Esophagus muscularis mucosa (tissue), 4 donors: Measurements from ENCODE around the gene JUND. TPM values are rescaled to one million over a fixed set of nuclear protein-coding genes. Genes with fewer than 3 reads are reported as not detected.
A peak's percentile ranks its signal among the peaks of the same experiment; 100 is the strongest.

Experiments used
- DNase-seq: peaks from one replicate; pipeline ENCODE4 v3.0.0-alpha.2; 2017; ENCODE audit errors: extremely low spot score
- H3K27ac ChIP-seq, 4 donors: fragments of 200-600 bp; sonication (generic); replicated peaks in 1 of 4; 1 replicate in 3 of 4; 2 replicates in 1 of 4; pipeline ENCODE4 v1.5.1; 2016 to 2019; ENCODE audit warnings: mild to moderate bottlenecking in 1 of 4
- H3K27me3 ChIP-seq, 4 donors: fragments of 200-600 bp; sonication (generic); one replicate each; pipeline versions ENCODE4 v1.5.1 to v1.6.0; 2016 to 2019
- H3K36me3 ChIP-seq, 4 donors: fragments of 200-600 bp; sonication (generic); one replicate each; pipeline ENCODE4 v1.5.1; 2016 to 2019
- H3K4me1 ChIP-seq, 4 donors: fragments of 200-600 bp; sonication (generic); one replicate each; pipeline ENCODE4 v1.5.1; 2016 to 2019
- H3K4me3 ChIP-seq, 4 donors: fragments of 200-600 bp; sonication (generic); 1 replicate in 2 of 4; 2 replicates in 2 of 4; pipeline ENCODE4 v1.5.1; 2016 to 2019; ENCODE audit warnings: mild to moderate bottlenecking in 4 of 4, moderate library complexity in 1 of 4
- H3K9me3 ChIP-seq, 4 donors: fragments of 200-600 bp; sonication (generic); 1 replicate in 3 of 4; 2 replicates in 1 of 4; pipeline ENCODE4 v1.5.1; 2016 to 2019
- EP300 ChIP-seq: sonication (generic); formaldehyde crosslinking; IDR thresholded peaks from one replicate; pipeline ENCODE4 v1.6.1; 2017; ENCODE audit warnings: antibody characterized with exemption
- POLR2A ChIP-seq: fragments of 450-650 bp; IDR thresholded peaks from one replicate; pipeline ENCODE4 v1.6.1; 2017; ENCODE audit warnings: antibody characterized with exemption, moderate library complexity, mild to moderate bottlenecking, low read depth
- POLR2AphosphoS5 ChIP-seq, 2 donors: sonication (generic); formaldehyde crosslinking; IDR thresholded peaks; one replicate each; pipeline ENCODE4 v1.6.1; 2017; ENCODE audit warnings: antibody characterized with exemption in 2 of 2
- WGBS: methylation state at CpG from one replicate; pipeline ENCODE4 v1.1.5; 2018; 5-methylcytosine and 5-hydroxymethylcytosine counted together
- intact Hi-C: fragments of 100-400 bp; cut with DNase I; formaldehyde crosslinking; loops from one replicate; pipeline ENCODE4 v1.15.1; 2023
- total RNA-seq, 4 donors: library from RNA; depleted of rRNA; stranded (reverse); fragments of >200 nt; gene quantifications; one replicate each; pipeline versions ENCODE4 v1.1.0 to v1.2.1, GENCODE V29; 2016
- TF ChIP-seq, protein P1 (sequence below), 3 experiments: fragments of 200-600 bp in 2 of 3; fragments of 450-650 bp in 1 of 3; sonication (generic) in 2 of 3; IDR thresholded peaks; one replicate each; pipeline ENCODE4 v1.5.1; 2017 to 2019; ENCODE audit warnings: antibody characterized with exemption in 3 of 3, mild to moderate bottlenecking in 2 of 3, moderate library complexity in 1 of 3

Gene JUND
- total RNA-seq, 4 donors from 2014 or later, result 325 to 457 (median 403) TPM

DNA sequence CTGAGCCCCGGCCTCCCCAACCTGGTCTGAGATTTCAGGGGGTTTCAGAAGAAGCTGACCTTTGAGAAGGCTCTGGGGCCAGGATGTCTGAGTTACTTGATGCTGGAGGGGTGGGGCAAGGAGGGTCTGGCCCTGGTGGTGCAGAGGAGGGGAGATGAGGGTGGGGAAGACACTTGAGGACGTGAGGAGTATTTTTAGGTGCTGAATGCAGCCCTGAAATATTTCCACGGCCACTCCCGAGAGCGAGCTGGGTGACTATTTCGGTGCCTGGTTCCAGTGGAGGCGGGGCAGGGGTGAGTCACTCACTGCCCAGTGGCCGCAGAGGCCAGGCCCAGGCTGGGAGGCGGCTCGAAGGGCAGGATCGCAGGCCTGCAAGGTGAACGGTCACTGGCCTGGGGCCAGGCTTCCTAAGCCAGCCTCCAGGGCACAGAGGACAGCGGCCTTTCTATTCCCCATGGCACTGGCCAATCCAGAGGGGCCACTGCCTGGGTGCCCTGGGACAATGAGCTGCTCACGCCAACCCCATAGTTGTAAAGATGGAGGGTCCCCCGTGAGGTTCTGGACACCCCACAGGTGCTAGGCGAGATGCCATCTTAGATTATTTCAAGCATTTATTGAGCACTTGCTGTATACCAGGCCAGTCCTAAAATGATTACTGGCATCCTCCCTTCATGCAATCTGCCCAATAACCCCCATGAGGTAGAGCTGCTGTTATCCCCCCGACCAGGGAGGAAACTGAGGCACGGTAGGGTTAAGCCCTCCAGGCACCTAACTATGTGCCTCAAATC lies 19.7 kb upstream of the JUND start:
- WGBS, result 58% methylated on average over 8 of the region's 18 CpGs
- H3K9me3 ChIP-seq, result no peaks in the 10 kb centered on the region
- H3K4me1 ChIP-seq, result peaks cover 56 to 64% (median 58%) of the 10 kb centered on the region in 4 donors
- DNase-seq, result no peak
- peak overlapping the region; percentile 93 to 99 (median 98) for H3K27ac ChIP-seq
- H3K27me3 ChIP-seq, result no peaks in the 10 kb centered on the region
- TF ChIP-seq, protein P1, sequence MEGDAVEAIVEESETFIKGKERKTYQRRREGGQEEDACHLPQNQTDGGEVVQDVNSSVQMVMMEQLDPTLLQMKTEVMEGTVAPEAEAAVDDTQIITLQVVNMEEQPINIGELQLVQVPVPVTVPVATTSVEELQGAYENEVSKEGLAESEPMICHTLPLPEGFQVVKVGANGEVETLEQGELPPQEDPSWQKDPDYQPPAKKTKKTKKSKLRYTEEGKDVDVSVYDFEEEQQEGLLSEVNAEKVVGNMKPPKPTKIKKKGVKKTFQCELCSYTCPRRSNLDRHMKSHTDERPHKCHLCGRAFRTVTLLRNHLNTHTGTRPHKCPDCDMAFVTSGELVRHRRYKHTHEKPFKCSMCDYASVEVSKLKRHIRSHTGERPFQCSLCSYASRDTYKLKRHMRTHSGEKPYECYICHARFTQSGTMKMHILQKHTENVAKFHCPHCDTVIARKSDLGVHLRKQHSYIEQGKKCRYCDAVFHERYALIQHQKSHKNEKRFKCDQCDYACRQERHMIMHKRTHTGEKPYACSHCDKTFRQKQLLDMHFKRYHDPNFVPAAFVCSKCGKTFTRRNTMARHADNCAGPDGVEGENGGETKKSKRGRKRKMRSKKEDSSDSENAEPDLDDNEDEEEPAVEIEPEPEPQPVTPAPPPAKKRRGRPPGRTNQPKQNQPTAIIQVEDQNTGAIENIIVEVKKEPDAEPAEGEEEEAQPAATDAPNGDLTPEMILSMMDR (IDR thresholded peaks at IDR 0.05), result no peak
- TF ChIP-seq POLR2AphosphoS5 (IDR thresholded peaks at IDR 0.05), result peak; percentile 69 to 74
- intact Hi-C loops, result no loop called here
- no peaks in the 10 kb centered on the region for H3K36me3 ChIP-seq
- H3K4me3 ChIP-seq, result no peak overlapping the region

DNA sequence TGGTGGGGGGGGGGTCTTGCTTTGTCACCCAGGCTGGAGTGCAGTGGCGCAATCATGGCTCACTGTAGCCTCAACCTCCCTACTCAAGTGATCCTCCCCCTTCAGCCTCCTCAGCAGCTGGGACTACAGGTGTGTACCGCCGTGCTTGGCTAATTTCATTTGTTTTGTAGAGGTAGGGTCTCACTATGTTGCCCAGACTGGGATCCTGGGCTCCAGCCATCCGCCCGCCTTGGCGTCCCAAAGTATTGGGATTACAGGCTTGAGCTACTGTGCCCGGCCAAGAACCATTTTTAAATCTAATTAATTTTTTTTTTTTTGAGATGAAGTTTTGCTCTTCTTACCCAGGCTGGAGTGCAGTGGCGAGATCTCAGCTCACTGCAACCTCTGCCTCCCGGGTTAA lies 18.2 kb upstream of the JUND start:
- intact Hi-C loops, result no loop called here
- H3K36me3 ChIP-seq, result no peaks in the 10 kb centered on the region

DNA sequence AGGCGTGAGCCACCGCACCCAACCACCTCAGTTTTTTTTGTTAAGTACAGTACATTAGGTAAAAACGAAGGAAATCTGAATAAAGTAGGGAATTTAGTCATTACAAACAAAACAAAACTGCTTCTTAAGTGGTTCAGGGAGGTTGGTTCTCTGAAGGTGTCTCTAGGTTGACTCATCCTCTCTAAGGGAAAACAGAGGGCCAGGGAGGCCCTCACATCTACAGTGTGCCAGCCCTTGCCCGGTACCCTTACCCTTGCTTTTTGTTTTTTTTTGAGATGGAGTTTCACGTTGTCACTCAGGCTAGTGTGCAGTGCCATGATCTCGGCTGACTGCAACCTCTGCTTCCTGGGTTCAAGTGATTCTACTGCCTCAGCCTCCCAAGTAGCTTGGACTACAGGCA lies 17.2 kb upstream of the JUND start:
- Histone ChIP-seq H3K4me3 (no peak overlapping the region), H3K27ac (no peak overlapping the region), H3K4me1 (peaks cover 32 to 48% (median 39%) of the 10 kb centered on the region in 4 donors), H3K27me3 (no peaks in the 10 kb centered on the region), H3K9me3 (no peaks in the 10 kb centered on the region), H3K36me3 (no peaks in the 10 kb centered on the region)
- WGBS, result 83% methylated on average over 6 of the region's 6 CpGs
- no peak for TF ChIP-seq POLR2AphosphoS5 (IDR thresholded peaks at IDR 0.05)
- intact Hi-C loops, result no loop called here
- DNase-seq, result no peak

More for the DNA sequence above, 18.2 kb upstream of the JUND start:
- Histone ChIP-seq H3K4me1 (peaks cover 42 to 49% (median 43%) of the 10 kb centered on the region in 4 donors), H3K27ac (peak overlapping the region in 1 of 4 donors; percentile 93), H3K4me3 (no peak overlapping the region), H3K9me3 (no peaks in the 10 kb centered on the region), H3K27me3 (no peaks in the 10 kb centered on the region)
- DNase-seq, result no peak
- TF ChIP-seq POLR2AphosphoS5 (IDR thresholded peaks at IDR 0.05) (no peak), EP300 (no peak), POLR2A (no peak)
- TF ChIP-seq, protein P1 (IDR thresholded peaks at IDR 0.05), result no peak
- WGBS, result 96% methylated on average over 9 of the region's 9 CpGs

DNA sequence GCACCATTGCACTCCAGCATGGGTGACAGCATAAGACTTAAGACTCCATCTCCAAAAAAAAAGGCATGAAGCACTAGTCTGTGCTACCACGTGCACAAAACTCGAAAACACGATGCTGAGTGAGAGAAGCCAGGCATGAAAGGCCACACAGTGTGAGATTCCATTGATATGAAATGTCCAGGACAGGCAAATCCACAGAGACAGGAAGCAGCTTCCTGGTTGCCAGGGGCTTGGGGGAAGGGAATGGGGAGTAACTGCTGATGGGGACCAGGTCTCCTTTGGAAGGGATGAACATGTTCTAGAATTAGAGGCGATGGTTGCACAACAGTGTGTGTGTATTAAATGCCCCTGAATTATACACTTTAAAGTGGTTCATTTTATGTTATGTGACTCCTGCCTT lies 15.9 kb upstream of the JUND start:
- Histone ChIP-seq H3K27ac (peak overlapping the region in 1 of 4 donors; percentile 23), H3K36me3 (no peaks in the 10 kb centered on the region), H3K4me3 (no peak overlapping the region), H3K4me1 (peaks cover 27 to 46% (median 38%) of the 10 kb centered on the region in 4 donors), H3K9me3 (no peaks in the 10 kb centered on the region), H3K27me3 (no peaks in the 10 kb centered on the region)
- no peak for DNase-seq
- intact Hi-C loops, result no loop called here
- WGBS, result 58% methylated on average over 4 of the region's 4 CpGs
- TF ChIP-seq POLR2AphosphoS5 (IDR thresholded peaks at IDR 0.05) (no peak), EP300 (no peak), POLR2A (no peak)
- TF ChIP-seq, protein P1 (IDR thresholded peaks at IDR 0.05), result no peak

- Histone ChIP-seq H3K27ac (peak overlapping the region in 1 of 4 donors; percentile 97), H3K4me1 (peaks cover 21 to 40% (median 36%) of the 10 kb centered on the region in 4 donors), H3K4me3 (no peak overlapping the region), H3K36me3 (no peaks in the 10 kb centered on the region), H3K27me3 (no peaks in the 10 kb centered on the region), H3K9me3 (no peaks in the 10 kb centered on the region)
- DNase-seq, result no peak
- 72% methylated on average over 4 of the region's 4 CpGs for WGBS
- TF ChIP-seq EP300 (no peak), POLR2A (no peak), POLR2AphosphoS5 (IDR thresholded peaks at IDR 0.05) (no peak)
- TF ChIP-seq, protein P1 (IDR thresholded peaks at IDR 0.05), result no peak
- intact Hi-C loops, result no loop called here
Observed at GRCh38 chr19:18295034-18295451, 13.6 kb upstream of the JUND start.
